HG02759 (cell line): ENCODE data around the gene CYREN.
"Not testable (repeated sequence)": the region's sequence is repeated elsewhere in the genome, so short reads cannot be mapped to it uniquely, and the experiment has no call there.

Source experiments
- ATAC-seq: cut with Tn5 transposase; IDR thresholded peaks from one replicate; pipeline ENCODE4 v1.9.1; 2021; ENCODE audit warnings: mild to moderate bottlenecking, moderate library complexity; ENCODE audit not compliant: unreplicated experiment

CYREN gene

GRCh38 chr7:135160858-135161653, 9.5 kb downstream of the CYREN start:
- no peak for ATAC-seq

DNA sequence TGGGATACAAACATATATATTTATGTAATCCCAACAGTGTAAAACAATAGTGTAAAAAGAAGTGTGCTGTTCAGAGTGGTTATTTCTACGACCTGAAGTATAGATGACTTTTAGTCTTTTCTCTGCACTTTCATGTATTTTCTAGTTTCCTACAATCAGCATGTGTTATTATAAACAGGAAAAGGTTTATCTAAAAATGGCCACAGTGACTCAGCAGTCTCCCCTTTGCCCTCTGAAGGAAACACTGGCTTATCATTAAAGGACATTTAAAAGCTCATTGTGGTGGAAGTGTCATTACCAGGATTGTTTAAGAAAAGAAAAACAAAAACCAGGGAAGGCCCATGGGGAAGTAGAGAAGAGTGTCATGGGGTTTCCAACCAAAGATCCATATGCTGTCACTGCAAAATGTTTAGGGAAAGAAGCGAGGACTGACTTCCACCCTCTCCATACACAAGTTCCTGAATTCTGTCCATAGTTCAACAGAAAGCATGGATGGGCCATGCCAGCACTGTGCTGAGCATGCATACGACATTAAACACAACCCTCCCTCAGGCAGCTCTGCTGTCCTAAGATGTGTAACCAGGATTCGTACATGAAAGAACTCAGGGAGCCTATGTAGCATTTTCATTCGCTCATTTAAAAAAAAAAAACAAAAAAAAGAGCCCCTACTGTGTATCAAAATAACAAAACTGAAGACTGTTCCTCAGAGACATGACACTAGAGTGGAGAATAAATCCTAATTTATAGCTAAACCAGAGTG, 10.2 kb downstream of the CYREN start:
- peak; percentile 58 for ATAC-seq

DNA sequence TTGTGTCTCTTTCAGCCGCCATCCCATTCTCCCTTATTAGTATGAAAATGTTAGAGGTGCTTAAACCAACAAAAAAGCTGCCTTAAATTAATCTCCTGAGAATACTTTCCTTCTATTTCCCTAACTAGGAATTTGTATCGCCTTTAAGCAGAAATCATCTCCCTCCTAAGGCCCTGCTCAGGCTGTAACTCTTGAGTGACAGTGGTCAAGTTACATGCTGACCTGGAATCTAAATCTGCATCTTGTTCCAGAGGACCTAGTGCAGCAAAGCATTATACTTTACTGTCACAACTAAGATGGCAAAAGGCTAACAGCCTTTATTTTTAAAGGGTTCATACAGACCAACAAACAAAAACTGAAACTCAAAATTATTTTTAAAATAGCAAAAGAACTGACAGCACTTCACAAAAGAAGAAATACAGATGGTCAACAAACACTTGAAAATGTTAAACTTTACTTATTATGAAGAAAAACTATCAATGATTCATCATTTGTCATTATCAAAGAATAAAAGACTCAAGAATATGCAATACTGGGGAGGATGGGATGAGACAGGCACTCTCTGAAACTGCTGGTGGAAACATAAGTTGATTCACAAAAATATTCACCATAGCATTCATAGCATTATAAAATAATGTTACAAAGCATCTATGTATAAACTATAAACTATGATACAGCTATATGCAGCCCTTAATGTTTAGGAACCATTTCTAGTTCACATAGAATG, 11.0 kb downstream of the CYREN start:
- ATAC-seq = no peak

GRCh38 chr7:135158874-135159273, 11.6 kb downstream of the CYREN start:
- no peak for ATAC-seq

GRCh38 chr7:135158141-135158655, 12.3 kb downstream of the CYREN start:
- ATAC-seq = no peak

- ATAC-seq = no peak
Observed at GRCh38 chr7:135156290-135156689, 14.2 kb downstream of the CYREN start.

DNA sequence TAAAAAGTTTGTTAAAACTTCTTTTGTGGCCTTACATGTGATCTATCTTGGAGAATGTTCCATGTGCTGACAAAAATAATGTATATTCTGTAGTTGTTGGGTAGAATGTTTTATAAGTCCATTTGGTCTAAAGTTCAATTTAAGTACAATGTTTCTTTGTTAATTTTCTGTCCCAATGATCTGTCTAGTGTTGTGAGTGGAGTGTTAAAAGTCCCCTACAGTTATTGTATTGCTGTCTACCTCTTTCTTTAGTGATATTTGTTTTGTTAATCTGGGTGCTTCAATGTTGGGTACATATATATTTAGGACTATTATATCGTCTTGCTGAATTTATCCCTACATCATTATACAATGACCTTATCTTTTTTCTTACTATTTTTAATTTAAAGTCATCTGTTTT, 15.8 kb downstream of the CYREN start:
- no peak for ATAC-seq

DNA sequence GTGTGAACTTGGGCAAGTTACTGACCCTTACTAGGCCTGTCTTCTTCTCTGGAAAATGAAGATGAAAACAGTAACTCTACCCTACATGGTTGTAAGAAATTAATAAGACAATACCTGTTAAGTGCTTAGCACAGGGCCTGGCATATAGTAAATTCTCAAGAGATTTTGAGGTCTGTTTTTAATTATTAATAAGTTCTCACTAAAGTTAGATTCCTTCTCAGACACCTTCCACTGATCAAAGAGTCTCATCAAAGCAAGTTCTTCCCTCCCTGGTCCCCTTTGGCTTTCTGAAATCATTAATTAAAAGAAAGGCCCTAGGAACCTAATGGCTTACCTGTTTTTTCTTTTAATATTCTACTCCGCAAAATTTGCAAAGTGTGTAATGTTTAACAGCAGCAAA, 18.1 kb downstream of the CYREN start:
- no peak for ATAC-seq

DNA sequence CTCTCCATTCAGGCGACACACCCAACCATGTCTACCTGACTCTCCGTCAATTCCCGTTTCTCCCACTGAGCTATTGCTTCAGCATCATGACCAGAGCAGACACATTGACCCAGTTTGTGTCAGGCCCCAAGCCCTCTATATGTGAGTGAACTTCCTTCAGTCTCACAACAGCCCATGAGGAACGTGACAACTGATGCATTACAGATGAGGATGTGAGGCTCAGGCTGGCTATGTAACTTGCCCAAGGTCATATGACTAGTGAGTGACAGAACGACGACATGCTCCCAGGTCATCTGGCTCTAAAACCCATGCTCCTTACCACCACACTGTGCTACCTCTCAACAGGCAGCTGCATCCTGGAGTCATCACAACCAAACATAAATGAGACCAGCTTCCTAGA, 19.0 kb downstream of the CYREN start:
- ATAC-seq = no peak

DNA sequence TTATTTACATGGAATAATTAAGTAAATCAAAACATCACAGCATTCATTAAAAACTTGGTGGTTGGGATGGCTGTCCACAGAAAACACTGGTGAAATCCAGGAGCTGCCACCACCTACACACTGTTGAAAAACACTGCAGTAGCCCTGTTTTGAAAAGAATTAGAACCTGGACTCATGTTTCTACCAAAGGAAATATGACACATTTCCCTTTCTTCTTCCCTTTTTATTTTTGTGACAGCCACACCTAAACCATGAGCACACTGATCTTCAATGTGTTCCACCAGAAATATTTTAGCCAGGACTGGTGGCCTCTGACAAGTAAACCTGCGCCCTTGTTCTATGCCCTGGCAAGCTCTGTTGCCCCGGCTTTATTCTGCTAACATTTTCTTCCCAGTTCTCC, 19.4 kb downstream of the CYREN start:
- no peak for ATAC-seq

- ATAC-seq = no peak
Observed at GRCh38 chr7:135150072-135150782, 20.3 kb downstream of the CYREN start.

- ATAC-seq = peak; percentile 73
Observed at GRCh38 chr7:135147899-135148721, 22.4 kb downstream of the CYREN start, which contains the start of gene TMEM140. TMEM140 (plus strand) TSS chr7:135148072; CDS start chr7:135164442, 16,370 bp downstream.

- ATAC-seq = peak; percentile 24
Observed at GRCh38 chr7:135147341-135147898, 23.1 kb downstream of the CYREN start.

DNA sequence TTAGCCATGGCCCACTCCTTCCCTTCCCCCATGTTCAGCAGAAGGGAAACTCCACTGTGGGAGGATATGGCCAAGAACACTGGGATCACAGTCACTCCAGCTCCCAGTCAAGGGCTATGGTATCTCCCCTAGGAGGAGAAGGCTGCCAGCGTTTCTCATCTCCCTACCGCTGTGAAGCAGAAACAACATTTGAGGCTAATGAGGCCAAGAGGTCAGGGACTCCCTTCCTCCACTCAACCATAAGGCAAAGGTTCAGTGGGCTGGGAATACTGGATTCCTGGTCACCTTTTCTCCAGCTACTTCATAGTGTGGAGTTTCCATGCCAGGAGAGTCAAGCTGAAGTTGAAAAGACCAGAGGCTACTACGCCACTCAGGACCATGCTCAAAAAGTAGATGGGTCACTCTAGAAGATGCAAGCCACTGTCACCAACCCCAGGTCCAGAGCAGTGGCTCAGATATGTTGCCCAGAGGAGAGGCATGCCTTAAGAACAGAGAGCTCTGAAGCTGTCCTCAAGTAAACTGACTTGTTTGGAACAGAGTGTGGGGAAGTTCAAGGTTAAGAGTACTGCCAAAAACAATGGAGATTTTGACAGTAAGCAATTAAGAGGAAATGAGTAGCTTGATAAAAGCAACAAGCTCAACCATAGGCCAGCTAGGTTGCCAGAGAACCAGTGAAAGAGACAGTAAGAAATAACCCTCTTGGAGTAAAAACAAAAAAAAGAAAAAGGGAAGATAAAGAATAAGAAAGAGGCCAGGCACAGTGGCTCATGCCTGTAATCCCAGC, 26.4 kb downstream of the CYREN start:
- no peak for ATAC-seq

DNA sequence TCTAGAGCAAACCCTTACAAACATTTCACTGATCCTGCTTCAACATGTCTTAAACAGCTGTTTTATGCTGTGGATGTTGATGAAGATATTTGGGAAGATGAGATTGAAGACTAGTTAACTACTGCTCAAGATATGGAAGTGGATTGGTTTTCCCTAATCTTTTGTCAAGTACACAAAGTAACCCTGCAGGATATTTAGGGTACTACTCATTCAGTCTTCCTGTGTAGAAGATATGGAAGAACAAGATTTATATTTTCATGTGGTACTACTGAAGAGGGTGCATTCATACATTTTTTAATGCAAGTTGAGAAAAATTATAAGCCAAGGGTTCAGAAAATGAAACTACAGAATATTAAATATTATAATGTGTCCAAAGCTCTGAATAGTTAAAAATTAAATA, 40.9 kb downstream of the CYREN start:
- no peak for ATAC-seq

GRCh38 chr7:135128931-135129330, 41.6 kb downstream of the CYREN start:
- no peak for ATAC-seq

- ATAC-seq = not testable (repeated sequence)
Observed at GRCh38 chr7:135124631-135125030, 45.9 kb downstream of the CYREN start.

- no peak for ATAC-seq
Observed at GRCh38 chr7:135121868-135122267, 48.6 kb downstream of the CYREN start.

DNA sequence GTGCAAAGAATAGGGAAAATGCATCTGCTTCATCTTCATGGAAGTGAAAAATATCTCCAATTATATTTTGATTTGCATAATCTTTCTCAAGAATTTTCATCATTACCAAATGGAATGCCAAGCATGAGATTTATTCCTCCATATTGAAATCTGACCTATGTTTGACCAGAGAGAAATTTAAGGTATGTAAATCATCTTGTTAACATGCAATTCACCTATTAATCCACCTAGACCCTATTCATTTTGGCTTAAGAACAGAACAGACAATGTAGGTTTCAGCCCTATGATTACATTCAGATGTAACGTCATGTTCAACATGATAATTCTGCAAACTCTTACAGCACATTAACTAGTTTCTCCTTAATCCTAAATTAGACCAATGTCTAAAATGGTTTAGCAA, 53.4 kb downstream of the CYREN start:
- ATAC-seq = no peak
